Measurements from ENCODE around the gene CDC14A. TPM values are rescaled to one million over a fixed set of nuclear protein-coding genes. Genes with fewer than 3 reads are reported as not detected.
A peak's percentile ranks its signal among the peaks of the same experiment; 100 is the strongest.

The CDC14A gene
- total and polyA plus RNA-seq, 8 donors: 8.9 to 16.4 (median 14.2) TPM

DNA sequence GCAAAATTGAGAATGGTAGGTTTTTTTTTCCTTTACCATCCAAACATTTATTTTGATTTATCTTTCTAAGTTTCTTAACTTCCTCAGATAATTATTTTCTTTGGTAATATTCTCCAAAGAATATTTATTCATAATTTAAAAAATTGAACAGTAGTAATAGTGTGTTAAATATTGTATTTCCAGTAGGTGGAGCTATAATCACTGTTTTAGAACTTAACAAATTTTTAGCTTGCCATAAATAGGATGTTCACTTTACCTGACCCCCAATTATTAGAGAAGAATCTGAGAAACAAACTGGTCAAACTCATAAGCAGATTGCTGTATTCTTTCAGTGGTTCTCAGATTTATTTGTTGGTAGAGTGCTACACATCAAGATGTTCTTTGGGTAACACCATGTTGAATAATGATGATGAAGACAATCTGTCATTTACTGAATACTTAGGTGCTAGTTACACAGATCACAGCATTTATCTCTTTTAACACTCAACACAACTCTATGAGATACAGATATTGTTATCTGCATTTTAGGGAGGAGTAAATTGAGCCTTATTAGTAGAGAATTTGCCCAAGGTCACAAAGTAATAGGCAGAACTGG, 103.3 kb downstream of the CDC14A start:
- Histone ChIP-seq H3K27me3 (no peaks in the 10 kb centered on the region), H3K27ac (no peak overlapping the region), H3K4me3 (no peak overlapping the region), H3K36me3 (no peaks in the 10 kb centered on the region), H3K4me1 (peaks cover 0 to 18% of the 10 kb centered on the region in 2 donors), H3K9me3 (no peaks in the 10 kb centered on the region)
- intact Hi-C loops (cut with DNase I): loop anchor here in 1 of 2 donors (10.0 kb wide), 1 partner anchor 101 kb away; the partner anchor contains the start of gene CDC14A
- ATAC-seq: no peak
- DNase-seq: no peak
- TF ChIP-seq CTCF (IDR thresholded peaks at IDR 0.05): peak; percentile 38 to 42

- Histone ChIP-seq H3K9me3 (no peaks in the 10 kb centered on the region), H3K27me3 (no peaks in the 10 kb centered on the region), H3K4me3 (no peak overlapping the region), H3K4me1 (peaks cover 0 to 18% of the 10 kb centered on the region in 2 donors), H3K27ac (no peak overlapping the region), H3K36me3 (no peaks in the 10 kb centered on the region)
- intact Hi-C loops (cut with DNase I): loop anchor here in 1 of 2 donors (10.0 kb wide), 1 partner anchor 102 kb away; the partner anchor contains the start of gene CDC14A
- no peak for ATAC-seq
- no peak for TF ChIP-seq CTCF (IDR thresholded peaks at IDR 0.05)
- DNase-seq: no peak
These were observed 104.6 kb downstream of the CDC14A start for GRCh38 chr1:100456880-100457279.

DNA sequence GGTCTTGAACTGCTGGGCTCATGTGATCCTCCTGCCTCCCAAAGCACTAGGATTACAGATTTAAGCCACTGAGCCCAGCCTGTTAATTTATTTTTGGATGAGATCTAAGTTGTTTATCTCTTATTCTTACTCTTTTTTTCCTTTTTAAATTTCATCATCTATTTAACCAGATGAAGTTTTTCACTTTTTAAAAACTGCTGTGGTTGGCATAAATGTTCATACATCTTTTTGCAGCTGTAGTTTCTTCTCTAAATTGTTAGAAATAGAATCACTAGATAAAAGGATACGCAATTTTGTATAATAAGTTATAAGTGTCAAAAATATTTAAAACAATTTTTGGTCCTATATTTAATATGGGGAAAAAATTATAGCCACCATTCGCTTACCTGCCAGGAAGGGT, 105.4 kb downstream of the CDC14A start:
- Histone ChIP-seq H3K27ac (no peak overlapping the region), H3K36me3 (peaks cover 0 to 6% of the 10 kb centered on the region in 2 donors), H3K4me3 (no peak overlapping the region), H3K4me1 (peaks cover 0 to 14% of the 10 kb centered on the region in 2 donors), H3K9me3 (no peaks in the 10 kb centered on the region), H3K27me3 (no peaks in the 10 kb centered on the region)
- ATAC-seq (no peak), DNase-seq (no peak)
- no peak for TF ChIP-seq CTCF (IDR thresholded peaks at IDR 0.05)
- intact Hi-C loops (cut with DNase I): loop anchor here in 1 of 2 donors (10.0 kb wide), 1 partner anchor 103 kb away; the partner anchor contains the start of gene CDC14A

DNA sequence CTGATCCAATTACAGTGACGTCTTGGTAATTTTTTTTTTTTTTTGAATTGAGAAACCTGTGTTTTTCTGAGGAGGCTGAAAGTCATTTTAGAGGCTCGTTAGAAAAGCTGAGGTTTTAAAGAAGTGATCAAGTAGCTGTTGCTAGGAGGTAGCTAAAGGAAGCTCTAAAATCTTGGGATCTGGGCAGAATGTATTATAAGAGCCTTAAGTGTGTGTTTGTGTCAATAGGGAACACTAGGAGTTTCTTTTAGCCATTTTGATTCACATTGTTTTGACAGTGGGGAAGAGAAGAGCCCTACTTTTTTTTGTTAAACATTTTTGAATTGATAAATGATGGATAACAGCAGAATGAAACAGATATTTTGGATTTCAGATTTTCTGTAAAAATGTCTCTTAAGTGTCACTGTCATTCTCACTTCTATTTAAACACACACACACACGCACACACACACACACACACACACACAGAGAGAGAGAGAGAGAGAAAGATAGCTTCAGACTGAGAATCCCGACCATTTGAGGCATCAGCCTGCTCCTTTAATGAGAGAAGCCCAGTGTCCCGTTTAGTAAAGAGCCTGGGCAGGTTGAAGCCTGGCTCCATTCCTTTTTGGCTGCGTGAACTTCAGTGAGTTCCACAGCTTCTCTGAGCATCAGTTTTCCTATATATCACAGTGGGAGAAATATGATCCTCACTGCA, 106.5 kb downstream of the CDC14A start:
- Histone ChIP-seq H3K4me1 (peaks cover 0 to 12% of the 10 kb centered on the region in 2 donors), H3K27ac (no peak overlapping the region), H3K27me3 (no peaks in the 10 kb centered on the region), H3K36me3 (peaks cover 0 to 12% of the 10 kb centered on the region in 2 donors), H3K9me3 (no peaks in the 10 kb centered on the region), H3K4me3 (no peak overlapping the region)
- ATAC-seq: peak; percentile 8
- TF ChIP-seq CTCF (IDR thresholded peaks at IDR 0.05): no peak
- intact Hi-C loops (cut with DNase I): loop anchor here in 1 of 2 donors (10.0 kb wide), 1 partner anchor 104 kb away; the partner anchor contains the start of gene CDC14A
- no peak for DNase-seq

All from left lung (tissue), 10 donors.